ENCODE results near the gene TBC1D32.

- TF ChIP-seq CTCF (conservative IDR thresholded peaks at IDR 0.05 in 1 of 2, IDR thresholded peaks at IDR 0.05 in 1 of 2; ENCODE audit: low read depth in 1 of 2, low read length in 2 of 2): peak; percentile 23 to 52
- TF ChIP-seq EZH2 (IDR thresholded peaks at IDR 0.05; ENCODE audit: low read length, missing control alignments): no peak
These were observed 20.5 kb upstream of the TBC1D32 start for GRCh38 chr6:121354764-121355163.
